Right forelimb (tissue), 1 donor: ENCODE measurements around the gene UBE2S.
A peak's percentile ranks its signal among the peaks of the same experiment; 100 is the strongest.

ENCODE experiments used
- DNase-seq: peaks from one replicate; pipeline ENCODE4 v3.0.0-alpha.2; 2018

UBE2S gene

GRCh38 chr19:55382522-55383054 is 25.0 kb downstream of the UBE2S start:
- no peak for DNase-seq

GRCh38 chr19:55382013-55382412 is 25.6 kb downstream of the UBE2S start:
- no peak for DNase-seq

GRCh38 chr19:55379174-55379573 is 28.4 kb downstream of the UBE2S start:
- DNase-seq: peak; percentile 60

DNA sequence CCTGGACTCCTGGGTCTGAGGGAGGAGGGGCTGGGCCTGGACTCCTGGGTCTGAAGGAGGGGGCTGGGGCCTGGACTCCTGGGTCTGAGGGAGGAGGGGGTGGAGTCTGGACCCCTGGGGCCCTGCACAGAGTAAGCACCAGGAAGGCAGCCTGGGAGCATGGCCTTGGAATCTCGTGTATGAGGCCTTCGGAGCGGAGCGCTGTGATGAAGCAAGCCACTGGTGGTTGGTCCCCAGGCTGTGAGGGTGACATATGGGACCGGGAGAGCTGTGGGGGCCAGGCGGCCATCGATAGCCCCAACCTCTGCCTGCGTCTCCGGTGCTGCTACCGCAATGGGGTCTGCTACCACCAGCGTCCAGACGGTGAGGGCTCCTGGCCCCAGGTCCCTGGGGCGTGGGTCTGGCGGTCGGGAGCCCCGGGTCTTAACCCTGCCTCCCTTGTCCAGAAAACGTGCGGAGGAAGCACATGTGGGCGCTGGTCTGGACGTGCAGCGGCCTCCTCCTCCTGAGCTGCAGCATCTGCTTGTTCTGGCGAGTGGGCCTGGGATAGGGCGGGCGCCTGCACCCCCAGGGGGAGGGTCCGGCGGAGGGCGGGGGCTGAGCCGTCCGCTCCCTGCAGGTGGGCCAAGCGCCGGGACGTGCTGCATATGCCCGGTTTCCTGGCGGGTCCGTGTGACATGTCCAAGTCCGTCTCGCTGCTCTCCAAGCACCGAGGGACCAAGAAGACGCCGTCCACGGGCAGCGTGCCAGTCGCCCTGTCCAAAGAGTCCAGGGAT is 30.0 kb downstream of the UBE2S start:
- peak; percentile 55 for DNase-seq

GRCh38 chr19:55376241-55376933 is 31.2 kb downstream of the UBE2S start, which contains the start of gene TMEM190:
TSS of gene TMEM190 (plus strand) at chr19:55376826. CDS start at chr19:55376854, 28 bp downstream.
- DNase-seq: no peak

GRCh38 chr19:55373993-55374757 is 33.4 kb downstream of the UBE2S start:
- DNase-seq: no peak

- no peak for DNase-seq
Measured at GRCh38 chr19:55373306-55373992, 34.1 kb downstream of the UBE2S start.

- DNase-seq: no peak
Measured at GRCh38 chr19:55372316-55373081, 35.1 kb downstream of the UBE2S start.

DNA sequence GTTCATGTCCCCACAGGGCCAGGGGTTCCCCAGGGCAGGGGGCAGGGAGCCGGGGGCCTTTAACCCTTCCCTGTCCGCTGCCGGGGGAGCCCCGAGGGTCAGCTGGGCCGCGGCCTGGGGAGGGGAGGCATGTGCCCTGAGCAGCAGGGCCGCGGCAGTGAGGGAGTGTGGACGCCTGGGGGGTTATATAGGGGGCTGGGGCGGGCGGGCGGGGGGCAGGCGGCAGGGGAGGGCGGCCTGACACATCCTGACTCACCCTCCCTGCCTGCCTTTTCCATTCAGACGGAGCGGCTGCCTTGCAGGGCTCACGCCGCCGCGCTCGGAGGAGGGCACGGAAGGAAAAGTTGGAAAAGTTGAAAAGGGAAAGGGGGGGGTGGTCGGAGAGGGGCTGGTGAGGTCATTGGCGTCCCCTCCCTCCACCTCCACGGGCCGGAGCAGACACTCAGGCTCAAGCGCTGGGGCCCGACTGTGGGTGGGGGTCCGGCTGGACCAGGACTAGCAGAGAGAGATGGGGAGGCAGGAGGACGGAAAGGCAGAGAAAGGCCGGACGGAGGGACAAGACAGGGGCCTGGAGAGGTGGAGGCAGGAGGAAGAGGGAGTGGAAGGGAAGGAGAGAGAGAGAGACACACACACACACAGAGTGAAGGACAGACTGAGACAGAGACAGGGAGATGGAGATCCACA is 37.1 kb downstream of the UBE2S start, which contains the start of gene IL11:
Gene IL11, minus strand, starts transcription at position 159 of the 684 bp plus-strand sequence. Its CDS starts 153 bp downstream, at position 6.
- no peak for DNase-seq

DNA sequence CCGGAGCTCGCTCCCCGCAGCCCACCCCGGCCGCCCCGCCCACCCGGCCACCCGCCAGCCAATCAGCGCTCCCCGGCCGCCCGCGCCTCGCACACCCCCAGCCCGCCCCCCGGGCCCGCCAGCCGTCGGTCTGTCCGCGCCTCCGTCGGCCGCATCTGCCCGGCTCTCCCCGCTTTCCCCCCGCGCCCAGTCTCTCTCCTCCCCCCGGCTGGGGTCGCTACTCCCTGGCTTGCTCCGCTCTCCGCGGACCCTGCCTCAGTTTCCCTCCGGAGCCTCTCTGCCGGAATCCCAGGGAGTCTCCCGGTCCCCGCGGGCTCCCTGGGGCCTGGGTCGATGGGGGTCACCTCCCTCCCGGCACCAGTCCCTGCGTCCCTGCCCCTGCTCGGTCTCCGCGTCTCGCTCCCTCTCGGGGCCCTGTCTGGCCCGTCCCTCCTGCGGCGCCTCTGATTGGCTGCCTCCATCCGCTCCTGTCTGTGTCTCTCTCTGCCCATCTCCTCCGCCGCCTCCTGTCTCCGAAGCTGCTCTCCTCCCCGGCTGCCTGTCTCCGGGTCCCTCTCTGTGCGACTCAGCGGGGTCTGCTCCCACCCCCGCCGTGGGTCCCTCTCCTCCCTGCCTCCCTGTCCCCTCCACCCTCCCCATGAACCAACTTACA is 37.8 kb downstream of the UBE2S start:
- DNase-seq: no peak

- DNase-seq: no peak
Measured at GRCh38 chr19:55368701-55369563, 38.7 kb downstream of the UBE2S start.

DNA sequence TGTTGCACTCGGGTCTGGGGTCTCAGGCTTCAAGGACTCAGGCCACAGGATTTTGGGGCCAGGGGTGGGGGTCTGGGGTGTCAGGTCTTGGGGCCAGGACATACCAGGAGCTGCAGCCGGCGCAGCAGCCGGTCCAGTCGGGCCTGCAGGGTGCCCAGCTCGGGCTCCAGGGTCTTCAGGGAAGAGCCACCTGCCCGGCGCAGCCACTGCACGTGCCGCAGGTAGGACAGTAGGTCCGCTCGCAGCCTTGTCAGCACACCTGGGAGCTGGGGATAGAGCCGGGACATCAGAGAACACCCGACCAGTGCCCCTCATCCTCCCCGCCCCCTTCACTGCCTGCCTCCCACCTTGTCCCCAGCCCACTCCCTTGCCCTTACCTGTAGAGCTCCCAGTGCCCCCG is 39.5 kb downstream of the UBE2S start:
- DNase-seq: no peak

DNA sequence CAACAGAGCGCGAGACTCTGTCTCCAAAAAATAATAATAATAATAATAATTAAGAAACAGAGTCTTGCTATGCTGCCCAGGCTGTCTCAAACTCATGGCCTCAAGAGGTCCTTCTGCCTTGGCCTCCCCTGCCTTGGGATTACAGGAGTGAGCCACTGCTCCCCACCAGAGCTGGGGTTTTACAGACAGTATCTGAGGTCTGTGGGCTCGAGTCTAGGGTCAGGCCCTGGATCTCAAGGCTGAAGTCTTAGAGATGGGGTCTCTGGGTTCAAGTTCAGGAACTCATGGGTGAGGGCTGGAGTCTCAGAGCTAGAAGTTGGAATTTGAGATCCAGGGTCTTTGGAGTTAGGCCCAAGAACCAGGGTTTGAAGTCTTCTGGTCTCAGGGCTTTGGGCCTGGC is 40.8 kb downstream of the UBE2S start:
- no peak for DNase-seq

- DNase-seq: no peak
Measured at GRCh38 chr19:55365964-55366363, 41.6 kb downstream of the UBE2S start.

- no peak for DNase-seq
Measured at GRCh38 chr19:55365245-55365644, 42.3 kb downstream of the UBE2S start.

DNA sequence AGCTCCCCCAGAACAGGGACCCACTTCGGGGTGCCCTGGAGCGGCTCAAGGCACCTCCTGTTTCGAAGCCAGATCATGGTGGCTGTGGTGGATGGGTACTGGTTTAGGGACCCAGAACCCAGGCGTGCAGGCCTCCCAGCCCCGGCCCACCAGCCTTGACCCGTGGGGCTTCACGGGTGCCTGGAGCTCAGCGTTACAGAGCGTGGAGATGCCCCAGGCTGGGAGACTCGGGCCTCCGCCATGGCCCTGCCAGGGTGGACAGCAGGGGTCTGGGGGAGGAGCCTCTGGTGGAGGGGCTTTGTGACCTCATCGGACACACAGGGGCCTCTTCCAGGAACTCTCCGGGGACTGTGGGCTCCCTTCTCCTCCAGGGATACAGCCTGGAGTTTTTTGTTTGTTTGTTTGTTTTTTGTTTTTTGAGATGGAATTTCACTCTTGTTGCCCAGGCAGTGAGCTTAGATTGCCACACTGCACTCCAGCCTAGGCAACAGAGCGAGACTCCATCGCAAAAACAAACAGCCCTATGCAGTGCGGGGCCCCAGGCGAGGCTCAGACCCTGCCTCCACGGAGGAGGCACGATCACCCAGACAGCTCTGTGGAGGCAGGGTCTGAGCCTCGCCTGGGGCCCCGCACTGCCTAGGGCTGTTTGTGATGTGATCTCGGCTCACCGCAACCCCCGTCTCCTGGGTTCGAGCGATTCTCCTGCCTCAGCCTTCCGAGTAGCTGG is 44.4 kb downstream of the UBE2S start, which contains the start of gene GARIN5B:
Gene GARIN5B, minus strand, starts transcription at position 271 of the 727 bp plus-strand sequence. Its CDS starts 194 bp downstream, at position 77.
- no peak for DNase-seq

- no peak for DNase-seq
Measured at GRCh38 chr19:55362174-55362989, 45.2 kb downstream of the UBE2S start.

DNA sequence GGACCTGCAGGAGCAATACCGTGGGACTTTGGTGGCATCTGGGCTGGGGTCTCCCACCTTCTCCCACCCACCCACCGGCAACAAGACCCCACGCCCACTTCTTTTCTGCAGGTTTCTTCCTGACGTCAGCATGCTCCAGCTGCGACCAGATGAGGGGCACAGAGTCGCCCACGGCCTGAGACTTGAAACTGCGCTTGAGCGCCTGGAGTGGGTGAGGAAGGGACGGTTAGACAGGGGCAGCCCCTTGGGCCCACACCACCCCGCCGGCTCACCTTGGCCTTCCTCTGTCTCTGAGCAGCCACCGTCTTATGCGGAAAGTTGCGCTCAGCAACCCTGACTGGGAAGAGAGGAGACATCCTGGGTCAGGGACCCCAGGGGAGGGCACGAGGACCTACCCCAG is 46.7 kb downstream of the UBE2S start:
- no peak for DNase-seq
